HG02588 (cell line): Measurements from ENCODE around the gene THAP2.

Experiments used
- ATAC-seq: cut with Tn5 transposase; IDR thresholded peaks from one replicate; pipeline ENCODE4 v1.9.1; 2021; ENCODE audit warnings: mild to moderate bottlenecking, moderate library complexity; ENCODE audit not compliant: unreplicated experiment

Gene THAP2

GRCh38 chr12:71663561-71664410 lies at the start of gene THAP2, which contains the start of gene ZFC3H1:
Gene THAP2, plus strand, starts transcription at chr12:71664301. Its CDS starts 209 bp downstream, at chr12:71664510.
Gene ZFC3H1, minus strand, starts transcription at chr12:71663848. Its CDS starts 238 bp downstream, at chr12:71663610.
- peak; percentile 87 for ATAC-seq

- ATAC-seq = no peak
Observed at GRCh38 chr12:71621938-71622337, 42.2 kb upstream of the THAP2 start.

DNA sequence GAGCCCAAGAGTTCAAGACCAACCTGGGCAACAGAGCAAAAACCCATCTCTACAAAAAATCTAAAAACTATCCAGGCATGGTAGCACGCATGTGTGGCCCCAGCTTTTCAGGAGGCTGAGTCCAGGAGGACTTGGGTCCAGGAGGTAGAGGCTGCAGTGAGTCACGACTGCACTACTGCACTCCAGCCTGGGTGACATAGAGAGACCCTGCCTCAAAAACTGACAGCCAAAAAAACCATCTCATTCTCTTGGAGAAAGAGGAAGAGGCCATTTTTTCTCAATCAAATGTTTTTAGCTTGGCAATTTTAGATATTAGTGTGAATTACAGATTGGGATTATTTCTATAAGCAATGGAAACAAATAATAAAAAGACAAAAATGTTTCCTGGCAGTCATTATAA lies 38.6 kb upstream of the THAP2 start:
- no peak for ATAC-seq

GRCh38 chr12:71626098-71626497 lies 38.0 kb upstream of the THAP2 start:
- ATAC-seq = no peak

DNA sequence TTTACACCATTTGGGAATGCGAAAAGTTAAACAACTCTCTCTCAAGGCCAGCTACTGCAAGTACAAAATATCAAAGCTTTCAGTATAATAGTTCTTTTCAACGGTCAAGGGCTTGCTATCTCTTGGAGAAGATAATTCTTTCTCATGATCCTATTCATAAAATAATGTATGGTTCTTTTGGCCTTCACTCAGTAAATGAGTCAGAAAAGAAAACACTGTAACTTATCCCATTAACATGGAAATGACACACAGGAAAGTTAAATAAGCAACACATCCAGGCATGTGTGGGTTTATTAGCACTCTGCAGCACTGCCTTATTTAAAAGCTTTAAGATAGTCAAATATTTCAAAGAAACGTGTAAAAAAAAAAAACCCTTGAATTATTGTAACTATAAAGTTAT lies 37.3 kb upstream of the THAP2 start:
- ATAC-seq = no peak

GRCh38 chr12:71627438-71628002 lies 36.6 kb upstream of the THAP2 start:
- ATAC-seq = no peak

DNA sequence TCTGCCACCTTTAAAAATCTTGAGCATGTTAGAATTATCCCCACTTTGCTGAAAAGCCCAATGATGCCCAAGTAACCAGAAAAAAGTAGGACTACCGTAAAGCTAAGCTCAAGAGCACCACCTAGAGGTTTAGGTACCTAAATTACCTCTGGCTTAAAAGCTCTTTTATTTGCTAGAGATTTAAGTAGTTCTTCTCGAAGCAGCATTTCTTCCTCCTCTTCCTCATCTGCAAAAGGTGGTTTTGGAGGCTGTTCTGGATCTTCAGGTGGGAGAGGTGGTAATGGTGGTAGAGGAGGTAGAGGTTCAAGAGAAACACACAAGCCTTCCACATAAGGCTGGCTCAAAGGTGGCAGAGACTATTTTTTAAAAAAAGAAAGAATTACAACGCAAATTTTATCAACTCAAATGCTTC lies 27.4 kb upstream of the THAP2 start:
- ATAC-seq = peak; percentile 69

- no peak for ATAC-seq
Observed at GRCh38 chr12:71638499-71638898, 25.6 kb upstream of the THAP2 start.

GRCh38 chr12:71639341-71639760 lies 24.8 kb upstream of the THAP2 start:
- ATAC-seq = no peak

GRCh38 chr12:71640316-71640715 lies 23.8 kb upstream of the THAP2 start:
- ATAC-seq = no peak

- no peak for ATAC-seq
Observed at GRCh38 chr12:71641390-71641789, 22.7 kb upstream of the THAP2 start.

GRCh38 chr12:71642264-71642663 lies 21.8 kb upstream of the THAP2 start:
- peak; percentile 49 for ATAC-seq

- no peak for ATAC-seq
Observed at GRCh38 chr12:71645268-71645667, 18.8 kb upstream of the THAP2 start.

- ATAC-seq = no peak
Observed at GRCh38 chr12:71646512-71646911, 17.6 kb upstream of the THAP2 start.

- ATAC-seq = no peak
Observed at GRCh38 chr12:71648537-71648936, 15.6 kb upstream of the THAP2 start.

DNA sequence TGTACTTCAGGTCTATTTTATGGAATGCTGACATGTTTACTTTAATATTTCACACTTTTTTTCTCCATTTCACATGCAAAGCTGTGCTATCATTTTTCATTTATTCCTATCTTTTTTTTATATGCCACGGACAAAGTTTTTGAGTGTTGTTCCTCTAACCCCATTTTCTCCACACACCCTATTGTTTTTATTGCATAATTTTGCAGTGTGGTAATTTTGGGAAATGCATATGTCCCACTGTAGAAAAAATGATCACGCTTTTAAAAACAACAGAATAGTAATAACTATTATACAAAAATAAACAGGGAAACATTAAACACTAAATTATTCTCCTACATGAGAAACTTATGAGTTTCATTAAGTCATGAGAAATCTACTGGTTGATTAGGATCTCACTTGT lies 14.7 kb upstream of the THAP2 start:
- ATAC-seq = no peak

DNA sequence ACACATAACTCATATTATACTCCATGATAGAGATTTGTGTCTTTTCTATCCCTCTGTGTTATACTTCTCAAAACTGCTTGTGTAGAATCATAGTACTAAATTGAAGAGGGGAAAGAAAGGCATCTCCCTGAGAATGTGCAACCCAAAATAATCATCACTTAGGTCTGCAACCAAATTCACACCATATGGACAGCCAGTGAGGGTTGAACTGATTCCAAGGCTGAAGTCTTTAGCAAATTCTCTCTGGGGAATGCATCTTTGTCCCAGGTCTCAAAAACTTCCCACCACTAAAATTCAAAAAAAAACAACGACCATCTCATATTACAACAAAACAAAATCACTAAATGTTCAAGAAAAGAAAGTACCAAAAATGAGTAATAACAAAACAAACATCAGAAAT lies 11.4 kb upstream of the THAP2 start:
- no peak for ATAC-seq

GRCh38 chr12:71653137-71653536 lies 11.0 kb upstream of the THAP2 start:
- no peak for ATAC-seq

GRCh38 chr12:71654200-71654599 lies 9.9 kb upstream of the THAP2 start:
- ATAC-seq = no peak

GRCh38 chr12:71655495-71655894 lies 8.6 kb upstream of the THAP2 start:
- ATAC-seq = no peak

DNA sequence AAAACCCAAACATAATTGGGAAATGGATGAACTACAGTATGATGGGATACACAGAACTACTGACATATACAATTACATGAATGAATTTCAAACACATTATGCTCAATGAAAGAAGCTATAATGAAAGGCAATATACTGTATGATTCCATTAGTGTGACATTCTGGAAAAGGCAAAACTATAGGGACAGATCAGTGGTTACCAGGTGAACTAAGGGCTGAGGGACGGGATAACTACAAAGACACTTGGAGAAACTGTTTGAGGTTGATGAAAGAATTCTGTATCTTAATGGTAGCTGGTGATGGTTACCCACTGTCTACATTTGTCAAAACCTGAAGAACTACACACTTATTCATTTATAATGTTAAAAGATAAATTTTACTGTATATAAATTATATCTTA lies 8.2 kb upstream of the THAP2 start:
- ATAC-seq = no peak

- no peak for ATAC-seq
Observed at GRCh38 chr12:71656740-71657139, 7.4 kb upstream of the THAP2 start.
